Activated CD8-positive, alpha-beta T cell treated with anti-CD3 and anti-CD28 coated beads for 36 hours (primary cell): ENCODE measurements around the gene VPS35L. TPM values are rescaled to one million over a fixed set of nuclear protein-coding genes. Genes with fewer than 3 reads are reported as not detected.

ENCODE experiments used
- ATAC-seq: fragments of 200-7000 bp; cut with Tn5 transposase; one replicate; pipeline ENCODE4 v1.10.0; 2021; ENCODE audit warnings: mild to moderate bottlenecking, moderate library complexity
- CTCF ChIA-PET: fragments of 350-600 bp; sonication (Branson Sonifier 250); formaldehyde crosslinking; loops from one replicate; lab custom pipeline; 2021; ENCODE audit warnings: antibody characterized with exemption; lab: Charles Lee
- POLR2A ChIA-PET: fragments of 350-600 bp; sonication (Branson Sonifier 250); formaldehyde crosslinking; loops from one replicate; lab custom pipeline; 2021; ENCODE audit warnings: antibody characterized with exemption; lab: Charles Lee
- DNase-seq: peaks from one replicate; pipeline ENCODE4 v3.0.0-alpha.2; 2020
- H3K27ac Mint-ChIP-seq: one replicate; pipeline ENCODE4 v1.8.0; 2021; ENCODE audit warnings: mild to moderate bottlenecking, mixed read lengths
- H3K27me3 Mint-ChIP-seq: one replicate; pipeline ENCODE4 v1.8.0; 2021; ENCODE audit warnings: mixed read lengths
- H3K36me3 Mint-ChIP-seq: one replicate; pipeline ENCODE4 v1.8.0; 2021; ENCODE audit warnings: low read depth, mixed read lengths
- H3K4me1 Mint-ChIP-seq: one replicate; pipeline ENCODE4 v1.8.0; 2021; ENCODE audit warnings: low read depth, mixed read lengths
- H3K4me3 Mint-ChIP-seq: one replicate; pipeline ENCODE4 v1.8.0; 2021; ENCODE audit warnings: mild to moderate bottlenecking, moderate library complexity, mixed read lengths
- H3K9me3 Mint-ChIP-seq: one replicate; pipeline ENCODE4 v1.8.0; 2021; ENCODE audit warnings: mixed read lengths
- CTCF ChIP-seq: fragments of 200-600 bp; IDR thresholded peaks from one replicate; pipeline ENCODE4 v1.8.0; 2022; ENCODE audit warnings: antibody characterized with exemption, mild to moderate bottlenecking
- intact Hi-C: fragments of 100-400 bp; cut with micrococcal nuclease; formaldehyde crosslinking; loops from one replicate; pipeline ENCODE4 v1.10.0; 2022
- total RNA-seq, 2 experiments: library from RNA; stranded (reverse); gene quantifications; one replicate each; pipeline ENCODE4 v1.2.3, GENCODE V29; 2021

The VPS35L gene
- total RNA-seq, 2 experiments from 2014 or later, result 32.1 to 34.8 TPM

DNA sequence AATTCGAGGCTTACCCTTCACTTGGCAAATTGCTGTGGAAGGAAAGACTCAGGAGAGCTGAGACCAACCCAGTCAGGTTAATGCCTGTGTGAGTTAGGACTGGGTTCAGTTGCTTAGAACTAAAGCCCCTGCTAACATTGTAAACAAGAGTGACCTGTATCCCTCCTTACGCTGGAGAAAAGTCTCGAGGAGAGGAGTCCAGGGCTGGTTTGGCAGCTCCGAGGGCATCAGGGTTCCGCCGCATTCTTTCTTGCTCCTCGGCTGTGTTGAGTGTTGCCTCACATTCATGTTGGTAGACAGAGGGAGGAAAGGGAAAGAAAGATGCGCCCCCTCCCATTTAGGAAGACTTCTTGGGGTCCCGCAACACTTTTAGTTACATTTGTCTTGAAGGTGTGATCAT is 18.5 kb downstream of the VPS35L start:
- no peak overlapping the region for H3K4me3 Mint-ChIP-seq
- no peaks in the 10 kb centered on the region for H3K4me1 Mint-ChIP-seq
- DNase-seq, result no peak
- CTCF ChIA-PET, result no interaction called here
- H3K36me3 Mint-ChIP-seq, result peaks cover 28% of the 10 kb centered on the region
- POLR2A ChIA-PET, result interaction anchor here (0.6 kb wide), 1 partner anchor 12 kb away, joined by 3 read pairs; no protein-coding TSS in a partner anchor
- no peak for ATAC-seq
- no peak overlapping the region for H3K27ac Mint-ChIP-seq
- no peaks in the 10 kb centered on the region for H3K27me3 Mint-ChIP-seq
- intact Hi-C loops, result no loop called here
- H3K9me3 Mint-ChIP-seq, result no peaks in the 10 kb centered on the region
- no peak for TF ChIP-seq CTCF

- Mint-ChIP-seq H3K36me3 (peaks cover 30% of the 10 kb centered on the region), H3K9me3 (no peaks in the 10 kb centered on the region), H3K4me3 (no peak overlapping the region), H3K4me1 (no peaks in the 10 kb centered on the region), H3K27ac (no peak overlapping the region), H3K27me3 (no peaks in the 10 kb centered on the region)
- ChIA-PET CTCF (no interaction called here), POLR2A (no interaction called here)
- ATAC-seq, result no peak
- DNase-seq, result no peak
- no peak for TF ChIP-seq CTCF
- intact Hi-C loops, result no loop called here
These were observed 19.1 kb downstream of the VPS35L start for GRCh38 chr16:19574615-19575014.

GRCh38 chr16:19578378-19578971 is 23.0 kb downstream of the VPS35L start:
- peaks cover 53% of the 10 kb centered on the region for H3K36me3 Mint-ChIP-seq
- H3K4me1 Mint-ChIP-seq, result no peaks in the 10 kb centered on the region
- H3K4me3 Mint-ChIP-seq, result no peak overlapping the region
- ChIA-PET CTCF (interaction anchor here (0.6 to 1.3 kb wide), 3 partner anchors 15 to 1186 kb away, joined by 3 to 4 read pairs (median 3); no protein-coding TSS in a partner anchor), POLR2A (no interaction called here)
- peaks cover 5% of the 10 kb centered on the region for H3K9me3 Mint-ChIP-seq
- no peak overlapping the region for H3K27ac Mint-ChIP-seq
- TF ChIP-seq CTCF, result no peak
- ATAC-seq, result no peak
- intact Hi-C loops, result no loop called here
- DNase-seq, result no peak
- H3K27me3 Mint-ChIP-seq, result no peaks in the 10 kb centered on the region

DNA sequence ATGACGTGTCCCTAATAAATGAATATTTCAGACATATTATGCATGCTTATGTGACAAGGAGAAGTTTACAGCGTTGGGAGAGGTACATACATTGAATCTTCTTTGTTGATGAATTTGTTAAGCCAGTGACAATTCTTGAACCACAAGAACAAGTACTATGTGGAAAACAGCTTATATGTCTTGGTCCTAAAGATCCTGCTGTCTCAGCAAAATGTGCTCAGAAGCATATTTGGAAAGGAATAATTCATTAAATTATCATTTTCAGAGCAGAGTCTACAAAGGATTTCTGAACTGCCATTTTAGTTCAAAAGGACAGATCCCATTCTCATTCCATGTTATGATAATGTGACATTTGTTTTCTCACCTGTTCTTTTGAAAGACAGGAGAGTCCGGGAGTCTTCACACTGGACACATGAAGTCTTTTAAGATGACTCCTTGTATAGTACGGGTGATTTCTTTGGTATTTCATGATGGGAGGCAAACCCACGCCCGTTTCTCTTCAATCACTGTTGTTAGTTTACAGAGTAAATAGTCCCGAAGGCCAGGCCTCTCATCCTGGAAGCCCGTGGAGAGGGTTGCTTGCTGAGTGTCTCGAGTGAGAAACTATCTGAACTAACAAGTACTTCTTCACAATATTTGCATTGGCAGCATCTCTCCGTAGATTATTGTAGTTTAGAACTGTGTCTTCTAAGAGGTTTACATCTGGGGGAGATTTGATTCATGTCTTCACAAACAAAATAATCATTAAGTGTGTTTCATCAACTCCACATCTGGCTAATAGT is 26.7 kb downstream of the VPS35L start:
- no peak for DNase-seq
- Mint-ChIP-seq H3K27me3 (no peaks in the 10 kb centered on the region), H3K36me3 (peaks cover 48% of the 10 kb centered on the region), H3K27ac (no peak overlapping the region), H3K4me1 (peaks cover 6% of the 10 kb centered on the region), H3K9me3 (peaks cover 5% of the 10 kb centered on the region), H3K4me3 (no peak overlapping the region)
- intact Hi-C loops, result no loop called here
- ChIA-PET POLR2A (no interaction called here), CTCF (no interaction called here)
- ATAC-seq, result no peak
- no peak for TF ChIP-seq CTCF

DNA sequence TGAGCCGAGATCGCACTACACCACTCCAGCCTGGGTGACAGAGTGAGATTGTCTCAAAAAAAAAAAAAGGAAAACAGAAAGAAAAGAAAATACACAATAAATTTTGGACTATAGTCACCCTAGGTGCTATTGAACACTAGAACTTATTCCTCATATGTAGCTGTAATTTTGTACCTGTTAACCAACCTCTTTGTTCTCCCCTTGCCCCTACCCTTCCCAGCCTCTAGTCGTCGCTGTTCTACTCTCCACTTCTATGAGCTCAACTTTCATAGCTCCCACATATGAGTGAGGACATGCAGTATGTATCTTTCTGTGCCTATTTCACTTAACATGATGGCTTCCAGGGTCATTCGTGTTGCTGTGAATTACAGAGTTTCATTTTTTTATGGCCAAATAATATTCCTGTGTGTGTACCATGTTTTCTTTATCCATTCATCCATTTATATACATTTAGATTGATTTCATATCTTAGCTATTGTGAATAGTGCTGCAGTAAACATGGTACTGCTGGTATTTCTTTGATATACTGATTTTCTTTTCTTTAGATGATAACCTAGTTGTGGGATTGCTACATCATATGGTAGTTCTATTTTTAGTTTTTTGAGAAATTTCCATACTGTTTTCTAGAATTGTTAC is 28.3 kb downstream of the VPS35L start:
- Mint-ChIP-seq H3K27me3 (no peaks in the 10 kb centered on the region), H3K27ac (no peak overlapping the region), H3K4me3 (no peak overlapping the region), H3K9me3 (peaks cover 5% of the 10 kb centered on the region), H3K4me1 (peaks cover 10% of the 10 kb centered on the region), H3K36me3 (peaks cover 43% of the 10 kb centered on the region)
- peak; percentile 32 for DNase-seq
- ATAC-seq, result peak; percentile 73
- CTCF ChIA-PET, result interaction anchor here (0.6 to 2.2 kb wide), 23 partner anchors 10 to 1189 kb away, joined by 3 to 14 read pairs (median 3); partner anchors contain the start of genes GPRC5B, IQCK, KNOP1 and VPS35L
- TF ChIP-seq CTCF, result peak; percentile 76
- intact Hi-C loops, result no loop called here
- POLR2A ChIA-PET, result no interaction called here
